Measurements from ENCODE around the gene HID1. TPM values are rescaled to one million over a fixed set of nuclear protein-coding genes. Genes with fewer than 3 reads are reported as not detected.

HID1 gene
- total RNA-seq, 5 donors from 2014 or later (not counting 1 experiment from before 2014, with no cell fraction given) = 12.7 to 21.0 (median 14.5) TPM

DNA sequence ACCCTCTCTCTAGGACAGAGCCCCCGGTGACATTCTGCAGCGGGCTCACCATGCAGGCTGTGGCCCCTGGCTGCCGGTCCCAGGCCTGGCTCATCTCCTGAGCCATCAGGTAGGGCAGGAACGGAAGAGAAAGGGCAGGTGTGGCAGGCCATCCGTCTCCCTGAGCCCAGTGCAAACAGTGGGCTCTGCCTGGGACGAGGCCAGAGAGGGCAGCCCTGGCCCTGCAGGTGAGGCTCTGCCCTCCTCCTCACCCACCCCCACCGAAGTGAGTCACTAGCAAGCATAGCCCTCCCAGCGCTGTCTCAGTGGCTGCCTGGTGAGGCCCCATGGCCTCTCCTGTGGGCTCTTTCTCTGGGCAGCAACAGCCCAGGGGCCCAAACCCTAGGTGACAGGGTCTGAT, 22.4 kb downstream of the HID1 start:
- Histone ChIP-seq H3K27ac (ENCODE audit: low read length) (no peak overlapping the region), H3K4me3 (ENCODE audit: control insufficient read depth in 1 of 2, extremely low read depth in 1 of 2, low read length in 1 of 2) (no peak overlapping the region), H3K36me3 (ENCODE audit: control insufficient read depth in 2 of 2, extremely low read depth in 1 of 2, insufficient read depth in 1 of 2, low read length in 1 of 2) (no peaks in the 10 kb centered on the region), H3K4me1 (ENCODE audit: control insufficient read depth in 1 of 2, extremely low read depth in 1 of 2, insufficient read depth in 2 of 2, low read length in 2 of 2) (no peaks in the 10 kb centered on the region), H3K27me3 (replicated peaks in 1 of 2; ENCODE audit: control insufficient read depth in 2 of 2, extremely low read depth in 1 of 2, insufficient read depth in 2 of 2, low read length in 1 of 2) (peaks cover under 1 to 52% of the 10 kb centered on the region in 2 experiments), H3K9me3 (no peaks in the 10 kb centered on the region)
- H3K4me3 Mint-ChIP-seq = no peak overlapping the region
- ChIA-PET CTCF (no interaction called here), POLR2A (interaction anchor here in 1 of 2 donors (0.7 kb wide), 1 partner anchor 11 kb away, joined by 3 read pairs; no protein-coding TSS in a partner anchor)
- H3K36me3 Mint-ChIP-seq = no peaks in the 10 kb centered on the region
- no peak for DNase-seq
- H3K4me1 Mint-ChIP-seq = no peaks in the 10 kb centered on the region
- H3K27ac Mint-ChIP-seq = no peak overlapping the region
- WGBS (ENCODE audit: insufficient coverage) = 65% methylated on average over 7 of the region's 8 CpGs
- no peak for ATAC-seq (replicated peaks in 1 of 4)
- H3K9me3 Mint-ChIP-seq = no peaks in the 10 kb centered on the region
- peaks cover 2 to 3% of the 10 kb centered on the region in 2 donors for H3K27me3 Mint-ChIP-seq

- ChIA-PET POLR2A (interaction anchor here in 1 of 2 donors (0.7 kb wide), 1 partner anchor 11 kb away, joined by 3 read pairs; no protein-coding TSS in a partner anchor), CTCF (interaction anchor here (0.6 to 0.8 kb wide), 2 partner anchors 15 to 117 kb away, joined by 3 to 8 read pairs; no protein-coding TSS in a partner anchor)
- Mint-ChIP-seq H3K4me3 (no peak overlapping the region), H3K27me3 (peaks cover 3% of the 10 kb centered on the region in 2 donors), H3K9me3 (no peaks in the 10 kb centered on the region), H3K36me3 (no peaks in the 10 kb centered on the region), H3K4me1 (no peaks in the 10 kb centered on the region), H3K27ac (no peak overlapping the region)
- Histone ChIP-seq H3K36me3 (ENCODE audit: control insufficient read depth in 2 of 2, extremely low read depth in 1 of 2, insufficient read depth in 1 of 2, low read length in 1 of 2) (no peaks in the 10 kb centered on the region), H3K4me1 (ENCODE audit: control insufficient read depth in 1 of 2, extremely low read depth in 1 of 2, insufficient read depth in 2 of 2, low read length in 2 of 2) (no peaks in the 10 kb centered on the region), H3K27me3 (replicated peaks in 1 of 2; ENCODE audit: control insufficient read depth in 2 of 2, extremely low read depth in 1 of 2, insufficient read depth in 2 of 2, low read length in 1 of 2) (peaks cover 2 to 50% of the 10 kb centered on the region in 2 experiments), H3K27ac (ENCODE audit: low read length) (no peak overlapping the region), H3K4me3 (ENCODE audit: control insufficient read depth in 1 of 2, extremely low read depth in 1 of 2, low read length in 1 of 2) (no peak overlapping the region), H3K9me3 (no peaks in the 10 kb centered on the region)
- DNase-seq (no peak), ATAC-seq (replicated peaks in 1 of 4) (no peak)
- WGBS (ENCODE audit: insufficient coverage) = 68% methylated on average over 6 of the region's 12 CpGs
These were observed 23.0 kb downstream of the HID1 start for GRCh38 chr17:74949455-74950115.

GRCh38 chr17:74947041-74947754, 25.4 kb downstream of the HID1 start:
- DNase-seq (no peak), ATAC-seq (replicated peaks in 1 of 4) (no peak)
- H3K4me3 Mint-ChIP-seq = no peak overlapping the region
- Histone ChIP-seq H3K4me1 (ENCODE audit: control insufficient read depth in 1 of 2, extremely low read depth in 1 of 2, insufficient read depth in 2 of 2, low read length in 2 of 2) (no peaks in the 10 kb centered on the region), H3K4me3 (ENCODE audit: control insufficient read depth in 1 of 2, extremely low read depth in 1 of 2, low read length in 1 of 2) (no peak overlapping the region), H3K36me3 (ENCODE audit: control insufficient read depth in 2 of 2, extremely low read depth in 1 of 2, insufficient read depth in 1 of 2, low read length in 1 of 2) (no peaks in the 10 kb centered on the region), H3K9me3 (no peaks in the 10 kb centered on the region), H3K27me3 (replicated peaks in 1 of 2; ENCODE audit: control insufficient read depth in 2 of 2, extremely low read depth in 1 of 2, insufficient read depth in 2 of 2, low read length in 1 of 2) (peaks cover 4 to 53% of the 10 kb centered on the region in 2 experiments), H3K27ac (ENCODE audit: low read length) (no peak overlapping the region)
- no peaks in the 10 kb centered on the region for H3K9me3 Mint-ChIP-seq
- ChIA-PET CTCF (no interaction called here), POLR2A (no interaction called here)
- H3K4me1 Mint-ChIP-seq = no peaks in the 10 kb centered on the region
- no peak overlapping the region for H3K27ac Mint-ChIP-seq
- 86% methylated on average over 15 of the region's 17 CpGs for WGBS (ENCODE audit: insufficient coverage)
- peaks cover 3 to 9% of the 10 kb centered on the region in 2 donors for H3K27me3 Mint-ChIP-seq
- no peaks in the 10 kb centered on the region for H3K36me3 Mint-ChIP-seq

DNA sequence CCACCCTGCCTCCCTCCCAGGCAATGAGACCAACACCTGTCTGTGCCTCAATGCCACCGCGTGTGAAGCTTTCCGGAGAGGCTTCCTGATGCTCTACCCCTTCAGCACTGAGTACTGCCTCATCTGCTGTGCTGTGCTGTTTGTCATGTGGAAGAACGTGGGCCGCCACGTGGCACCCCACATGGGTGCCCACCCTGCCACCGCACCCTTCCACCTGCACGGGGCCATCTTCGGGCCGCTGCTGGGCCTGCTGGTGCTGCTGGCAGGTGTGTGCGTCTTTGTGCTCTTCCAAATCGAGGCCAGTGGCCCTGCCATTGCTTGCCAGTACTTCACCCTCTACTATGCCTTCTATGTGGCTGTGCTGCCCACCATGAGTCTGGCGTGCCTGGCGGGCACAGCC, 25.9 kb downstream of the HID1 start:
- ChIA-PET CTCF (no interaction called here), POLR2A (no interaction called here)
- Histone ChIP-seq H3K27me3 (replicated peaks in 1 of 2; ENCODE audit: control insufficient read depth in 2 of 2, extremely low read depth in 1 of 2, insufficient read depth in 2 of 2, low read length in 1 of 2) (peaks cover 4 to 56% of the 10 kb centered on the region in 2 experiments), H3K4me1 (ENCODE audit: control insufficient read depth in 1 of 2, extremely low read depth in 1 of 2, insufficient read depth in 2 of 2, low read length in 2 of 2) (no peaks in the 10 kb centered on the region), H3K9me3 (no peaks in the 10 kb centered on the region), H3K36me3 (ENCODE audit: control insufficient read depth in 2 of 2, extremely low read depth in 1 of 2, insufficient read depth in 1 of 2, low read length in 1 of 2) (no peaks in the 10 kb centered on the region), H3K27ac (ENCODE audit: low read length) (no peak overlapping the region), H3K4me3 (ENCODE audit: control insufficient read depth in 1 of 2, extremely low read depth in 1 of 2, low read length in 1 of 2) (no peak overlapping the region)
- no peak overlapping the region for H3K4me3 Mint-ChIP-seq
- ATAC-seq (replicated peaks in 1 of 4) (no peak), DNase-seq (no peak)
- peaks cover 7 to 13% of the 10 kb centered on the region in 2 donors for H3K27me3 Mint-ChIP-seq
- 79% methylated on average over 6 of the region's 14 CpGs for WGBS (ENCODE audit: insufficient coverage)
- H3K4me1 Mint-ChIP-seq = no peaks in the 10 kb centered on the region
- H3K9me3 Mint-ChIP-seq = no peaks in the 10 kb centered on the region
- no peak overlapping the region for H3K27ac Mint-ChIP-seq
- no peaks in the 10 kb centered on the region for H3K36me3 Mint-ChIP-seq

- no peak overlapping the region for H3K4me3 ChIP-seq (ENCODE audit: control insufficient read depth in 1 of 2, extremely low read depth in 1 of 2, low read length in 1 of 2)
- CTCF ChIA-PET = no interaction called here
- POLR2A ChIA-PET = no interaction called here
These were observed 27.0 kb downstream of the HID1 start for GRCh38 chr17:74945543-74945942.

DNA sequence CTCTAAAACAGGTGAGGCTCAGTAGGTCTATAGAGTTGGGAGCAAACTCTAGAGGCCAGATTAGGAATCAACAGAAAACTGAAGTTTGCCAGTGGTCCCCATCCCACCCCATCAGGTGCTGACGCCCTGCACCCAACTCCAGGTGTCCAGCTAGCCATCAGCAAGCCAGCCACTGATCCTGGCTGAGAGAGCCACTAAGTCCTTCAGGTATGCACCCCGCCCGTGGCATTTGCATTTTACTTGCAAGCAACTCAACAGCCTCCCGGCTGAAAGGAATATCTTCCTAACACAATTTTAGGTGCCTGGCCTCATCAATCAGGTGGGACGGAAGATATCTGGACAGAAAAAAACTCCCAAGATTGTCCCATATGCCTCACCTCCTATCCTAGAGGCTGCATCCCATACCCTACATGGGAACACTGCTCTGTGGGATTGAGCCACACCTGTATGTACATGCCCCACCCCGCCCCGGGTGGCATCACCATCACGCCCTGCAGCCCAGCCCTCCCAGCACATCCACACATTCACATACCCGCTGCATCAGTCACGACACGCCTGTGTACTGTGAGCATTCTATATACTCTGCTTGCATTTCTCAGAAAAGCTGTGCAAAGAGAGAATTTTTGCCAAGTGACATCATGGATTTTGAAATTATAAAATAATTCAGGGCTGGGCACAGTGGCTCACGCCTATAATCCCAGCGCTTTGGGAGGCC, 28.6 kb downstream of the HID1 start:
- H3K27ac Mint-ChIP-seq = no peak overlapping the region
- DNase-seq = no peak
- no peak overlapping the region for H3K4me3 Mint-ChIP-seq
- ChIA-PET POLR2A (no interaction called here), CTCF (no interaction called here)
- 59% methylated on average over 4 of the region's 13 CpGs for WGBS (ENCODE audit: insufficient coverage)
- peaks cover 16 to 24% of the 10 kb centered on the region in 2 donors for H3K27me3 Mint-ChIP-seq
- no peaks in the 10 kb centered on the region for H3K9me3 Mint-ChIP-seq
- Histone ChIP-seq H3K27ac (ENCODE audit: low read length) (no peak overlapping the region), H3K36me3 (ENCODE audit: control insufficient read depth in 2 of 2, extremely low read depth in 1 of 2, insufficient read depth in 1 of 2, low read length in 1 of 2) (no peaks in the 10 kb centered on the region), H3K4me3 (ENCODE audit: control insufficient read depth in 1 of 2, extremely low read depth in 1 of 2, low read length in 1 of 2) (no peak overlapping the region), H3K4me1 (ENCODE audit: control insufficient read depth in 1 of 2, extremely low read depth in 1 of 2, insufficient read depth in 2 of 2, low read length in 2 of 2) (no peaks in the 10 kb centered on the region), H3K27me3 (replicated peaks in 1 of 2; ENCODE audit: control insufficient read depth in 2 of 2, extremely low read depth in 1 of 2, insufficient read depth in 2 of 2, low read length in 1 of 2) (peaks cover 6 to 52% of the 10 kb centered on the region in 2 experiments), H3K9me3 (no peaks in the 10 kb centered on the region)
- peaks cover 0 to 7% (median 0%) of the 10 kb centered on the region in 3 donors for H3K4me1 Mint-ChIP-seq
- no peaks in the 10 kb centered on the region for H3K36me3 Mint-ChIP-seq
- no peak for ATAC-seq (replicated peaks in 1 of 4)

More at GRCh38 chr17:74945543-74945942, 27.0 kb downstream of the HID1 start:
- Mint-ChIP-seq H3K27ac (no peak overlapping the region), H3K27me3 (peaks cover 11 to 18% of the 10 kb centered on the region in 2 donors), H3K36me3 (no peaks in the 10 kb centered on the region), H3K4me1 (no peaks in the 10 kb centered on the region), H3K4me3 (no peak overlapping the region), H3K9me3 (no peaks in the 10 kb centered on the region)
- no peaks in the 10 kb centered on the region for H3K4me1 ChIP-seq (ENCODE audit: control insufficient read depth in 1 of 2, extremely low read depth in 1 of 2, insufficient read depth in 2 of 2, low read length in 2 of 2)
- H3K27ac ChIP-seq (ENCODE audit: low read length) = no peak overlapping the region
- ATAC-seq (replicated peaks in 1 of 4) = no peak
- H3K36me3 ChIP-seq (ENCODE audit: control insufficient read depth in 2 of 2, extremely low read depth in 1 of 2, insufficient read depth in 1 of 2, low read length in 1 of 2) = no peaks in the 10 kb centered on the region
- 50% methylated on average over 2 of the region's 6 CpGs for WGBS (ENCODE audit: insufficient coverage)
- H3K27me3 ChIP-seq (replicated peaks in 1 of 2; ENCODE audit: control insufficient read depth in 2 of 2, extremely low read depth in 1 of 2, insufficient read depth in 2 of 2, low read length in 1 of 2) = peaks cover 5 to 55% of the 10 kb centered on the region in 2 experiments
- DNase-seq = no peak
- no peaks in the 10 kb centered on the region for H3K9me3 ChIP-seq
